Measurements from ENCODE around the gene CACNA1D.

The CACNA1D gene

GRCh38 chr3:53495520-53496391 lies 1.3 kb downstream of the CACNA1D start:
- DNase-seq (ENCODE audit: low read depth), result no peak

- DNase-seq (ENCODE audit: low read depth), result no peak
Observed at GRCh38 chr3:53496392-53496670, 1.9 kb downstream of the CACNA1D start.

GRCh38 chr3:53496984-53497383 lies 2.6 kb downstream of the CACNA1D start:
- no peak for DNase-seq (ENCODE audit: low read depth)

GRCh38 chr3:53498806-53499641 lies 4.6 kb downstream of the CACNA1D start:
- DNase-seq (ENCODE audit: low read depth), result no peak

GRCh38 chr3:53500165-53500777 lies 5.9 kb downstream of the CACNA1D start:
- no peak for DNase-seq (ENCODE audit: low read depth)

GRCh38 chr3:53501178-53501577 lies 6.8 kb downstream of the CACNA1D start:
- DNase-seq (ENCODE audit: low read depth), result no peak

GRCh38 chr3:53502737-53503136 lies 8.3 kb downstream of the CACNA1D start:
- DNase-seq (ENCODE audit: low read depth), result no peak

GRCh38 chr3:53503195-53503594 lies 8.8 kb downstream of the CACNA1D start:
- DNase-seq (ENCODE audit: low read depth), result no peak

GRCh38 chr3:53506110-53506762 lies 11.8 kb downstream of the CACNA1D start:
- no peak for DNase-seq (ENCODE audit: low read depth)

GRCh38 chr3:53506763-53507145 lies 12.3 kb downstream of the CACNA1D start:
- DNase-seq (ENCODE audit: low read depth), result no peak

- DNase-seq (ENCODE audit: low read depth), result no peak
Observed at GRCh38 chr3:53509494-53509893, 15.1 kb downstream of the CACNA1D start.

GRCh38 chr3:53510508-53510907 lies 16.1 kb downstream of the CACNA1D start:
- DNase-seq (ENCODE audit: low read depth), result no peak

- DNase-seq (ENCODE audit: low read depth), result no peak
Observed at GRCh38 chr3:53511246-53511645, 16.8 kb downstream of the CACNA1D start.

- no peak for DNase-seq (ENCODE audit: low read depth)
Observed at GRCh38 chr3:53513556-53514190, 19.3 kb downstream of the CACNA1D start.

GRCh38 chr3:53516339-53516738 lies 21.9 kb downstream of the CACNA1D start:
- no peak for DNase-seq (ENCODE audit: low read depth)

GRCh38 chr3:53518495-53518981 lies 24.1 kb downstream of the CACNA1D start:
- no peak for DNase-seq (ENCODE audit: low read depth)

- no peak for DNase-seq (ENCODE audit: low read depth)
Observed at GRCh38 chr3:53519065-53519709, 24.8 kb downstream of the CACNA1D start.

- no peak for DNase-seq (ENCODE audit: low read depth)
Observed at GRCh38 chr3:53523346-53523745, 28.9 kb downstream of the CACNA1D start.

- DNase-seq (ENCODE audit: low read depth), result no peak
Observed at GRCh38 chr3:53524566-53524965, 30.2 kb downstream of the CACNA1D start.

GRCh38 chr3:53525765-53526703 lies 31.6 kb downstream of the CACNA1D start:
- DNase-seq (ENCODE audit: low read depth), result no peak

All from stimulated activated CD8-positive, alpha-beta memory T cell treated with anti-CD3 and anti-CD28 coated beads, Interleukin-12 subunit alpha, Interleukin-12 subunit beta, amount 100 ng/mL, for 4 hours (primary cell).